PC-3 (cell line): ENCODE data around the gene DTWD2.

Experiments used
- EZH2phosphoT487 ChIP-seq: fragments of 300-600 bp; sonication (generic); IDR thresholded peaks from 2 replicates; pipeline ENCODE4 v1.6.1; 2018; ENCODE audit warnings: mild to moderate bottlenecking, antibody characterized with exemption, low read length, borderline replicate concordance
- TF ChIP-seq, protein P1 (sequence below): fragments of 300-600 bp; sonication (generic); conservative IDR thresholded peaks from 2 replicates; pipeline ENCODE4 v1.5.1; 2017; ENCODE audit warnings: antibody characterized with exemption, low read depth, mild to moderate bottlenecking, low read length

DNA sequence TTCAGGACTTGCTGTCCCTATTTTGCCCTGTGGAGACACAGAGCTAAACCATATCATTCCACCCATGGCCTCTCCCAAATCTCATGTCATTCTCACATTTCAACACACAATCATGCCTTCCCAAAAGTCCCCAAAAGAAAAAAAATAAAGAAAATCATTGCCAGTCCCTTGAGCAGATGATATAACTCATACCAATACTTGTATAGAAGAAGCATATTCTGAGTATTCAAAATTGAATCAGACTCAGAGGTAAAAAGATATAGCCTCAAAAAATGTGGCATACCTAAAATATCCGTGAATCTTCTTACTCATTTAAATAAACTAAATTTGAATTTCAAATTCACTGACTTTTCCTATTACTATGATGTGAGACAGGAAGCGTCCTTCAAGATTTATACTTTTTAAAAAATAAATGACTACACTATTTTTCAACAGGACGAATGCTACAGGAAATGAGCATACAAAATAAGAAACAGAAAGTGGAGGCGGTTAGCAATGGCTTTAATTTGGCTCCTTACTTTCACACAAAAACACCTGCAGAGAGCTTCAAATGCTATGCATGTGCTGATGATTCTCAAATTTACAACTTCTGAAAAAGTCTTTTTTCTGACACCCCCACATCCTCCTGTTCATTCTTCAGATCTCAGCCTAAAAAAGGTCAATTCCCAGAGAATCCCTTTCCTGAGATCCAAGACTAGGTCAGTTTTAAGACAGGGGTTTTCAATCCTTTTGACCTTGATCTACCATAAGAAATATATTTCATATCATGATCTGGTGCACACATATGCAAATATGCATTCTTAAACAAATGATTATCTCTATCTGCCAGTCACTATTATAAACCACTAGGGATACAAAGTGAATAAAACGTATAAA lies 42.9 kb upstream of the DTWD2 start:
- TF ChIP-seq, protein P1, sequence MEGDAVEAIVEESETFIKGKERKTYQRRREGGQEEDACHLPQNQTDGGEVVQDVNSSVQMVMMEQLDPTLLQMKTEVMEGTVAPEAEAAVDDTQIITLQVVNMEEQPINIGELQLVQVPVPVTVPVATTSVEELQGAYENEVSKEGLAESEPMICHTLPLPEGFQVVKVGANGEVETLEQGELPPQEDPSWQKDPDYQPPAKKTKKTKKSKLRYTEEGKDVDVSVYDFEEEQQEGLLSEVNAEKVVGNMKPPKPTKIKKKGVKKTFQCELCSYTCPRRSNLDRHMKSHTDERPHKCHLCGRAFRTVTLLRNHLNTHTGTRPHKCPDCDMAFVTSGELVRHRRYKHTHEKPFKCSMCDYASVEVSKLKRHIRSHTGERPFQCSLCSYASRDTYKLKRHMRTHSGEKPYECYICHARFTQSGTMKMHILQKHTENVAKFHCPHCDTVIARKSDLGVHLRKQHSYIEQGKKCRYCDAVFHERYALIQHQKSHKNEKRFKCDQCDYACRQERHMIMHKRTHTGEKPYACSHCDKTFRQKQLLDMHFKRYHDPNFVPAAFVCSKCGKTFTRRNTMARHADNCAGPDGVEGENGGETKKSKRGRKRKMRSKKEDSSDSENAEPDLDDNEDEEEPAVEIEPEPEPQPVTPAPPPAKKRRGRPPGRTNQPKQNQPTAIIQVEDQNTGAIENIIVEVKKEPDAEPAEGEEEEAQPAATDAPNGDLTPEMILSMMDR = no peak
- no peak for TF ChIP-seq EZH2phosphoT487
